Measurements from ENCODE around the gene MRPS7.
A peak's percentile ranks its signal among the peaks of the same experiment; 100 is the strongest.
"Not testable (repeated sequence)": the region's sequence is repeated elsewhere in the genome, so short reads cannot be mapped to it uniquely, and the experiment has no call there.

Gene MRPS7

GRCh38 chr17:75242461-75243042, 19.1 kb upstream of the MRPS7 start:
- DNase-seq: no peak

GRCh38 chr17:75244133-75244866, 17.4 kb upstream of the MRPS7 start:
- no peak for DNase-seq

GRCh38 chr17:75245011-75245410, 16.7 kb upstream of the MRPS7 start:
- DNase-seq: no peak

- DNase-seq: no peak
These were observed 15.3 kb upstream of the MRPS7 start for GRCh38 chr17:75246404-75246803.

GRCh38 chr17:75249564-75249963, 12.1 kb upstream of the MRPS7 start:
- DNase-seq: no peak

- DNase-seq: peak in 2 of 56 donors; percentile 14 to 25
These were observed 11.6 kb upstream of the MRPS7 start for GRCh38 chr17:75250009-75250471.

GRCh38 chr17:75252039-75252816, 9.5 kb upstream of the MRPS7 start:
- DNase-seq: no peak

- not testable (repeated sequence) for DNase-seq
These were observed 5.6 kb upstream of the MRPS7 start for GRCh38 chr17:75255954-75256698.

GRCh38 chr17:75257228-75257627, 4.5 kb upstream of the MRPS7 start:
- DNase-seq: not testable (repeated sequence)

GRCh38 chr17:75260641-75261335, 891 bp upstream of the MRPS7 start:
- DNase-seq: no peak

- no peak for DNase-seq
These were observed 480 bp downstream of the MRPS7 start for GRCh38 chr17:75262112-75262606.

GRCh38 chr17:75263055-75263454, 1.4 kb downstream of the MRPS7 start:
- no peak for DNase-seq

GRCh38 chr17:75265614-75266315, 4.1 kb downstream of the MRPS7 start:
- DNase-seq: no peak

GRCh38 chr17:75266316-75267152, 4.9 kb downstream of the MRPS7 start:
- peak in 27 of 56 donors; percentile 18 to 77 (median 39) for DNase-seq

GRCh38 chr17:75267153-75267410, 5.4 kb downstream of the MRPS7 start:
- DNase-seq: peak in 10 of 56 donors; percentile 24 to 68 (median 51)

- DNase-seq: no peak
These were observed 5.9 kb downstream of the MRPS7 start for GRCh38 chr17:75267411-75268232.

- peak in 1 of 56 donors; percentile 35 for DNase-seq
These were observed 8.2 kb downstream of the MRPS7 start for GRCh38 chr17:75269844-75270217.

GRCh38 chr17:75270218-75270965, 8.7 kb downstream of the MRPS7 start:
- peak in 35 of 56 donors; percentile 15 to 73 (median 54) for DNase-seq

Measured in amygdala (tissue), 56 donors.